ENCODE measurements around the gene SMIM11.
"Not testable (repeated sequence)": the region's sequence is repeated elsewhere in the genome, so short reads cannot be mapped to it uniquely, and the experiment has no call there.

SMIM11 gene

GRCh38 chr21:34417448-34418077, 42.3 kb downstream of the SMIM11 start:
- not testable (repeated sequence) for DNase-seq (ENCODE audit: low read depth in 2 of 2)

- DNase-seq (ENCODE audit: low read depth in 2 of 2): not testable (repeated sequence)
Measured at GRCh38 chr21:34423805-34424204, 48.5 kb downstream of the SMIM11 start, which contains the start of gene SMIM34. SMIM34 (minus strand) TSS chr21:34423951; CDS start chr21:34423839, 112 bp downstream.

- DNase-seq (ENCODE audit: low read depth in 2 of 2): not testable (repeated sequence)
Measured at GRCh38 chr21:34427339-34427738, 52.0 kb downstream of the SMIM11 start.

GRCh38 chr21:34428441-34428840, 53.1 kb downstream of the SMIM11 start:
- not testable (repeated sequence) for DNase-seq (ENCODE audit: low read depth in 2 of 2)

GRCh38 chr21:34429710-34430109, 54.4 kb downstream of the SMIM11 start:
- not testable (repeated sequence) for DNase-seq (ENCODE audit: low read depth in 2 of 2)
